Prostate gland (tissue), 2 donors: ENCODE data around the gene FTCD.

Experiments used
- CTCF ChIP-seq, 4 experiments: fragments of 200-600 bp in 2 of 4; fragments of 450-650 bp in 2 of 4; sonication (generic) in 2 of 4; IDR thresholded peaks; 1 replicate in 3 of 4; 2 replicates in 1 of 4; pipeline ENCODE4 v1.5.1; 2016 to 2019; ENCODE audit warnings: antibody characterized with exemption in 4 of 4, mild to moderate bottlenecking in 2 of 4, moderate library complexity in 2 of 4
- POLR2AphosphoS5 ChIP-seq: sonication (generic); formaldehyde crosslinking; IDR thresholded peaks from one replicate; pipeline ENCODE4 v1.6.1; 2017; ENCODE audit warnings: antibody characterized with exemption

GRCh38 chr21:46145840-46146691, 9.3 kb downstream of the FTCD start:
- TF ChIP-seq POLR2AphosphoS5 (no peak), CTCF (IDR thresholded peaks at IDR 0.05) (no peak)
